ENCODE data around the gene SEPTIN11.
"Not testable (repeated sequence)": the region's sequence is repeated elsewhere in the genome, so short reads cannot be mapped to it uniquely, and the experiment has no call there.

The SEPTIN11 gene

GRCh38 chr4:76952656-76953582, 3.4 kb downstream of the SEPTIN11 start:
- no peak for DNase-seq

GRCh38 chr4:76953956-76954355, 4.4 kb downstream of the SEPTIN11 start:
- DNase-seq = no peak

GRCh38 chr4:76954489-76954888, 4.9 kb downstream of the SEPTIN11 start:
- no peak for DNase-seq

DNA sequence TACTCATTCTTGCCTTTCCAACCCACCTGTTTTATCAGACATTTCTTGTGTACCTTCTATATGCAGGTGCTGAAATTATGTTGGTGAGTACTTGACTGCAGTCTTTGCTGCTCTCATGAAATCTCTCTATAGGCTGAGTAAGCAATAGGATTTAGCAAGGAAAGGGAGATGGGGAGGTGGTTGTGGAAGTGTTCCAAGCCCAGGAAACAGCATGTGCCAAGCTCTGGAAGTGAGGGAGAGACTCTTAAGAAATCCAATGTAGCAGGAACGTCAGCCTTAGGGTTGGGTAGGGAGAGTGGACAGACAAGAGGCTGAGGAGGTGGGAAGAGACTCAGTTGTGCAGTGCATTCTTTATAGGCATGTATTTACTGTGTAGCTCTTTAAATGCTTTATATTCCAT, 5.6 kb downstream of the SEPTIN11 start:
- no peak for DNase-seq

- no peak for DNase-seq
These were observed 7.6 kb downstream of the SEPTIN11 start for GRCh38 chr4:76957004-76957738.

DNA sequence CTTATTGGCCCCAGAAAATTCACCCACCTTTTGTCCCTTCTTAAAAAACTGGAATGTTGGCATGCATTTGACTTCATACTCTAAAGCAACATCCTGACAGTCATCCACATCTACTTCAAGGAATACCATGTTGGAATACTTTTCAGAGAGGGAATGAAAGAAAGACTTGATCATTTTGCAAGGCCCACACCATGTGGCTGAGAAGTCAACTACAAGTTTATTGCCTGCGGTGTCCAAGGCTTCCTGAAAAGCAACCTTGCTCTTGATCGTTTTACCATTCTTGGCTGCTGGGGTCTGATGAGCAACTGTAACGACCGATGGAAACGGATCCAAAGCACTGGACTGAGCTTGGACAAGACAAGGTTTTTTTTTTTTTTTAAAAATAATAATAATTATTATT, 9.3 kb downstream of the SEPTIN11 start:
- no peak for DNase-seq

DNA sequence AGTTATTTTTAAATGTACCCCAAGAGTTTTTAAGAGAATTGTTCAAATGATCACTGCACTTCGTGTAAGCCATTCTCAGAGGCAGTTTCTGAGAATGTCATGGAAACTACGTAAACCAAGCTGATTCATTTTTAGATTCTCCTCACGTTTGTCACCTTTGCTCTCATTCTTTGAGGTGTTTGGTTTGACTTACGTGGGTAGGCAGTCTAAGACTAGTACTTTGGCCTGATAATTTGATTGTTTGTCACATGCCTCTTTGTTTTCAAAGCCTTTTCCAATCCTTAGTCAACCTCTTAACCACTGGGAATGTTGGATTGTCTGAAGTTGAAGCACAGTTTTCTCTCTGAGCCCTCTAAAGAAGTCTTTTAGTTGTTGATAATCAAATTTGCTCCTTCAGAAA, 10.5 kb downstream of the SEPTIN11 start:
- DNase-seq = no peak

DNA sequence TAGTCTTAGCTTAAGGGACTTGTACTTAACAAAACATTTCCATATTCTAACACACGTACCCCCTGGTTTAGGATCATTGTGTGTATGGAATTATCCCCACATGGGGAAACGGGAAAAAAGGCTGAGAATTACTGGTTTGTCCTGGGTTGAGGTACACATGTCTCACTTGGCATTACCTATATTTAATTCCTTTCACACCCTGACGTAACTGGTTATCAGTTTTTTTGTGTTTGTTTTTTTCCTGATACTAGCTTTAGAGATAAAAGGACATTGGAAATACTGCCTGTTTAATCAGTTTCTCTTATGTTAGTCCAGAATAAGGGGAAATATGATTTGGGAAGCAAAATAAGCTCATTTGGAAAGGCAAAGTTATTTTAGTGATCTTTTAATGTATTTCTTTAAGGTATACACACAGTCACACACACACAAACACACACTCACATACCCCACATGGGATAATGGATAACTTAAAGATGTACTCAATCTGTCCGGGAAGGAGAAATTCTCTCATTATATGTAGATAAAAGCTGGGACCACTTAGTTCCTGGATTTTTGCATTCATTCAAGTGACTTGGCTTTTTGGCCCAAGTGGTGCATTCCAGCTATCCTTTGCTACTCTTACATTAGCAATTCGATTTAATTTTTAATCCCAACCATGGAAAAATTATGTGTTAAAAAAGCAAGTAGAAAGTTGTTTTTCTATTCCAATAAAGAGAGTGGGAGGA, 13.0 kb downstream of the SEPTIN11 start:
- DNase-seq = no peak

DNA sequence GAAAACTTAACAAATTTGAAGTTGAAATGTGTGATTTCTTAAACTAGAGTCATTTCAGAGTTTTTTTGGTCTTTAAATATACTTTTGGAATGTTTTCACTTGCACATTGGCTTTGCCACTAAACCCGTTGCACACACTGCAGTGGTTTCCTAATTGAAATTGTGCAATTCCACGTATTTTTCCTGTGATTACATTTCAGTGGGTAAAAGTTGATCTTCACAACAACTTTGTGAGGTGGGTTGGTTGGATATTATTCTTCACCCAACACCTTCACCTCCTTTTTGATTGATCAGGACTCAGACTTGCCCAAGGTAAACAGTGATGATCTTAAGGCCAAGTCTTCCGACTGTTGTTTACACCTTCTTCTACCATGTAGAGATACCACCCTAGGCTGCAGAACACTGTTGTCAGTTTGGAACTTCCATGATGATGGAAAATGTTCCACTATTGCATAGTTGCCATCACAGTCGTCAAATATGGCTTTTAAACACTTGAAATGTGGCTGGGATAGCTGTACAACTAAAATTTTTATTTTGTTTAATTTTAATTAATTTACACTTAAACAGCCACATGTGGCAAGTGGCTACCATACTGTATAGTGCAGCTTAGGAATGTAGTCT, 13.7 kb downstream of the SEPTIN11 start:
- DNase-seq = no peak

DNA sequence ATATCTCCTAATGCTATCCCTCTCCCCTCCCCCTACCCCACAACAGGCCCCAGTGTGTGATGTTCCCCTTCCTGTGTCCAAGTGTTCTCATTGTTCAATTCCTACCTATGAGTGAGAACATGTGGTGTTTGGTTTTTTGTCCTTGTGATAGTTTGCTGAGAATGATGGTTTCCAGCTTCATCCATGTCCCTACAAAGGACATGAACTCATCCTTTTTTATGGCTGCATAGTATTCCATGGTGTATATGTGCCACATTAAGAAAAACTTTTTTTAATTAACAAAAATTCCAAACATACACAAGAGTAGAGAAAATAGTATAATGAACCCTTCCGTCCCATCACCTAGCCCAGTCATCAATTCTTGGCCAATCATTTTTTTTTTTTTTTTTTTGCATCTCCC, 14.4 kb downstream of the SEPTIN11 start:
- DNase-seq = not testable (repeated sequence)

- no peak for DNase-seq
These were observed 15.2 kb downstream of the SEPTIN11 start for GRCh38 chr4:76964769-76965168.

- DNase-seq = no peak
These were observed 16.5 kb downstream of the SEPTIN11 start for GRCh38 chr4:76965866-76966579.

DNA sequence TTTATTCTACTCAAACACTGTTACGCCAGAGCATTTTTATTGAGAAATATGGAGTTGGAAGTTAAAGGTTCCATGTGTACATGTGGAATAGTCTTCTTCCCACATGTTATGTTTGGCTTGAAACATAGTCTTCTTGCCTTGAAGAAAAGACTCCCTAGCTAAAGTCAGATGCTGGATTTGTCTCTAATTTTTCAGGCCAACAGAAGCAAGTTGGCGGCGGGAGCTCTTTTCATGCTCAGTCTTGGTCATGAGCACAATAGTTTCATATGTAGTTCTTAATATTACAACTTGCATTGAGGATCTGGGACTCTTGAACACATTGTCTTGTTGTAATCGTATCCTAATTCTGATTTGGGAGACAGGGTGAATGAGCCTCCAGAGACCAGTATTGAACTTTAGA, 19.4 kb downstream of the SEPTIN11 start:
- no peak for DNase-seq

DNA sequence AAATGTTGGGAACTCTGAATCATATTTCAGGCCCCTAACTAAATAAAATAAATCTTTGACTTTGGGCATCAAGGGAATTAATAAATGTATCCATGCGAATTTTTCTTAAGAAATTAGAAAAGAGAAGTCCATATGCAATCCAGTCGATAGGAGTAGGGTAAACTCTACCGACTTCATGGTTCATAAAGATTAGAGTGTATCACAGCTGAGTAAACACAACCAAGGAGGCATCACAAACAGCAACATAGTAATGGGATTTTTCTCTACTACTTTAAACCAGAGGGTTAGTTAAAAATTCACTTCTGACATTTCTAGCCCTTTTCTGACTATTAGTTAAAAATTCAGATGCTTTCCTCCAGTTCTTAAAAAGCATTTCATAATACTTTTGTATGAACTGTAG, 19.9 kb downstream of the SEPTIN11 start:
- DNase-seq = no peak

DNA sequence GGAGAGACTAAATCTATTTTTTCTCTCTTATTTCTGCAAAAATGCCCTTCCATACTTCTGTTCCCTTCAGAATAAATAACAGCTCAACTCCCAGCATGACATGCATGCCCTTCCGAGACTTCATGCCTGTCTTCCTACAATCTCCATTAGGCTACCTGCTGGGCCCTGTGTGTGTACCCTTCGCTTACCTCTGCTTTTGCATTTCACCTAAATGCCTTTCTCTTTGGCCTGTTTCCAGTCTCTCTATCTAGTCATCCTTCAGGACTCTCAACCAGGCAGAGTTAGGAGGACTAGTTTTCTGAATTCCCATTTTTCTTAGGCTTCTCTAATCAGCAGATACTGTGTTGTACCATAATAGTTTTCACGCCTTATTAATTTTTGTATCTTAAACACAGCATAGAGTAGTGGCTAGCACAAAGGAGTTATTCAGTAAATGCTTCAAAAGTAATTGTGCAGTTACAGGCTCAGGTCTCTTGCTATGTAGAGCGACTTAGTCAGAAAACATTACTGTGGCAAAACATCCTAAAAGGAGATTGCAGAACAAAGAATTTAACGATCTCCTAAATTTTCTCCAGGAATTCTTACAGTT, 20.5 kb downstream of the SEPTIN11 start:
- DNase-seq = no peak

- no peak for DNase-seq
These were observed 22.8 kb downstream of the SEPTIN11 start for GRCh38 chr4:76972306-76972705.

- DNase-seq = no peak
These were observed 24.6 kb downstream of the SEPTIN11 start for GRCh38 chr4:76974150-76974549.

DNA sequence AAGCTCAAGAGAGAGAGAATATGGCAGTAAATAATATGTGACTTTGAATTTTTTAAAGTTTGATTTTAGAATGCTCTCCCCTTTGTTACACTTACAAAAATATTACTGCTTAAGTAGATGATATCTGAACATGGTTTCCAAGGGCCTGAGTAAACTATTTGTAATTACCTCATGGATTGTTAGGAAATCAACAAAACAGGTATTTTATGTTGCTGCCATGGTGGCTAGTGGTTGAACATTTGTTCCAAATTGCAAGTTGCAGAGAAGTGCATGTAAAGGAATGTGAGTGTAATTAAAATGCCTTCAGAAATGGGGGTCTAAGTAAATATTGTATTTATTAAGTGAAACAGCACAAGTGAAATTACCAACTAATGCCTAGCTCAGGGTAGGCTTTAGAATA, 27.6 kb downstream of the SEPTIN11 start:
- no peak for DNase-seq

GRCh38 chr4:76977736-76978350, 28.3 kb downstream of the SEPTIN11 start:
- DNase-seq = no peak

GRCh38 chr4:76979236-76979635, 29.7 kb downstream of the SEPTIN11 start:
- DNase-seq = no peak

GRCh38 chr4:76980261-76980660, 30.7 kb downstream of the SEPTIN11 start:
- DNase-seq = no peak

All from activated gamma-delta T cell (primary cell).